ENCODE measurements around the gene ACOXL.

DNA sequence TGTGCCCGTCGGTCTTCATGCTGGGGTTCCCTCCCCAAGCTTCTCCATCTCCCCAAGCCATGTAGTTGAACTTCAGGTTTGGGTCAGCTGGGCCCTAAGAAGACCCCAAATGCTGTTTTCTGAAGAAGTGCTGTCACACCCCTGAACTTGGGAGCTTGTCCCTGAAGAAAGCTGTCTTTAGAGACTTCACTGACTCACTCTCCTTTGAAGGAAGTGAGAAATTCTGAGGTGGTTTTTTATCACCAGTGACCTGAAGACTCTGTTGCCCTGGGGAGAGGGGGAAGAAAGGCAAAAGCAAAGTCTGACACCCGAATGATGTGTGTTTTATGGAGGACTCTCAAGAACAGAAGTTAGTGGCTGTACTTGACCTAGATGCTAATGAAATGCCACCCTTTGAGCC is 304.8 kb downstream of the ACOXL start:
- TF ChIP-seq, protein P1, sequence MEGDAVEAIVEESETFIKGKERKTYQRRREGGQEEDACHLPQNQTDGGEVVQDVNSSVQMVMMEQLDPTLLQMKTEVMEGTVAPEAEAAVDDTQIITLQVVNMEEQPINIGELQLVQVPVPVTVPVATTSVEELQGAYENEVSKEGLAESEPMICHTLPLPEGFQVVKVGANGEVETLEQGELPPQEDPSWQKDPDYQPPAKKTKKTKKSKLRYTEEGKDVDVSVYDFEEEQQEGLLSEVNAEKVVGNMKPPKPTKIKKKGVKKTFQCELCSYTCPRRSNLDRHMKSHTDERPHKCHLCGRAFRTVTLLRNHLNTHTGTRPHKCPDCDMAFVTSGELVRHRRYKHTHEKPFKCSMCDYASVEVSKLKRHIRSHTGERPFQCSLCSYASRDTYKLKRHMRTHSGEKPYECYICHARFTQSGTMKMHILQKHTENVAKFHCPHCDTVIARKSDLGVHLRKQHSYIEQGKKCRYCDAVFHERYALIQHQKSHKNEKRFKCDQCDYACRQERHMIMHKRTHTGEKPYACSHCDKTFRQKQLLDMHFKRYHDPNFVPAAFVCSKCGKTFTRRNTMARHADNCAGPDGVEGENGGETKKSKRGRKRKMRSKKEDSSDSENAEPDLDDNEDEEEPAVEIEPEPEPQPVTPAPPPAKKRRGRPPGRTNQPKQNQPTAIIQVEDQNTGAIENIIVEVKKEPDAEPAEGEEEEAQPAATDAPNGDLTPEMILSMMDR (IDR thresholded peaks at IDR 0.05) = no peak
- no peak for TF ChIP-seq POLR2A (IDR thresholded peaks at IDR 0.05)

Data from testis (tissue), 2 donors.